ENCODE data around the gene EXOG.

EXOG gene

DNA sequence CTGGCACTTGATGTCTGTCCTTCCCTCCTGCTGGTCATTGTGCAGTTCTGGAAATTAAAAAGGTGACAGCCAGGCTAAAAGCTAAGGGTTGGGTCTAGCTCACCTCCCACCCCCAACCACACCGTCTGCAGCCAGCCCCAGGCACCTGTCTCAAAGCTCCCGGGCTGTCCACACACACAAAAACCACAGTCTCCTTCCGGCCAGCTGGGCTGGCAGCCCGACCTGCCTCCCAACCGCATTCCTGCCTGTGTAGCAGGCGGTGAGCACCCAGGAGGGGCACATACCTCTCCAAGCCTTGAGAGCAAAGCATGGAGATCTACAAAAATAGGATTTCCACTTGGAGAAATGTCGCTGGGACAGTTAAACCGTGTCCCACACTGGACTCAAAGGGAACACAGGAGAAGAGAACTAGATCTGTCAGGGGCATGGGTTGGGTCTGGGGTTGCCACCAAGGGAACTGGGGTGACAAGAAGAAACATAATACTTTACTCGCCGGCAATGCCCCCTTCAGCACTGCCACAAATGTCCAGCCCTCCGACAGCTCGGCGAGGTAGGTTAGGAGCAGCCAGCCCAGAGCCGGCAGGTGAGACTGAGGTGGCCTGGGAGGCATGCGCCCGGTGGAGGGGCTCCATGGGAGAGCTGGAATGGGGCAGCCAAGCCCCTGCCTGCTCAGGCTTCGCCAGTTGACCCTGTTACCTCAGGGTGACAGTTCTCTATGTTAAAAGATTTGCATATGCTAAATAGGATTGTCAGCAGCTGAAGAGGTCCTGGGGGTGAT, 52.2 kb downstream of the EXOG start:
- DNase-seq = no peak

DNA sequence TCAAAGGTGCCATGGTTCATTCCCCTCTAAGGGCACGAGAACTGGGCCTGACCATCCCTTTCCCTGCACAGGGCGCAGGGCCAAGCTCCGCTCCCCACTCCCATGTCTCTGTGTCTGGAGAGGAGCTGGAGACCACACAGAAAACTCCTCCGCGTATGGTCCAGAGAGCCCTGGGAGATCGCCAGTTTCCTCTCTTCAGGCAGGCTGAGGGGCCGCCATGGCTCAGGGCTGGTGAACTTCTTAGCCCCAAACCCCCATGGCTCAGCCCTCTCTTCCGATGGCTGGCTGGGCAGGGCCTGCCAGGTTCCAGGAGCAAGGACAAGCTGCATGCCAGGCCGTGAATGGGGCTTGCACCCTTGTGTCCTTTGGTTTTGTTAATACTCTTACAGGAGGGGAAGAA, 52.9 kb downstream of the EXOG start:
- no peak for DNase-seq

DNA sequence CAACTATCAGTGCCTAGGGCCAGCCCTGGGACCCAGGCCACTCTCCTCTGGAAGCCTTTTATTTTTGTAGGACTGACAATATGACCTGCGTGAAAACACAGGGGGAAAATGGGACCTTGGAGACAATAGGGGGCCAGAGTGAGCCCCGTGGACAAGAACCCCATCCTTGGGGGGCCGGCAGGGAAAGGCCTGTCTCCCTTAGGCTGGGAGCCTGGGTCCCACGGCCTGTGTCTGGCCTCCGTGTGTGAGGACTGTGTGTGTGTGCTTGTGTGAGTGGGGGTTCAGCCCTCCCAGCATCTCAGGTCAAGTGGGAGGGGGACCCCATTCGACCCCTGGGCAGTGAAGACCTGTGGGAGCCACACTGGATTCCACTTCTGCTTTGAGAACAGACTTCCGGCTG, 53.3 kb downstream of the EXOG start:
- DNase-seq = no peak

DNA sequence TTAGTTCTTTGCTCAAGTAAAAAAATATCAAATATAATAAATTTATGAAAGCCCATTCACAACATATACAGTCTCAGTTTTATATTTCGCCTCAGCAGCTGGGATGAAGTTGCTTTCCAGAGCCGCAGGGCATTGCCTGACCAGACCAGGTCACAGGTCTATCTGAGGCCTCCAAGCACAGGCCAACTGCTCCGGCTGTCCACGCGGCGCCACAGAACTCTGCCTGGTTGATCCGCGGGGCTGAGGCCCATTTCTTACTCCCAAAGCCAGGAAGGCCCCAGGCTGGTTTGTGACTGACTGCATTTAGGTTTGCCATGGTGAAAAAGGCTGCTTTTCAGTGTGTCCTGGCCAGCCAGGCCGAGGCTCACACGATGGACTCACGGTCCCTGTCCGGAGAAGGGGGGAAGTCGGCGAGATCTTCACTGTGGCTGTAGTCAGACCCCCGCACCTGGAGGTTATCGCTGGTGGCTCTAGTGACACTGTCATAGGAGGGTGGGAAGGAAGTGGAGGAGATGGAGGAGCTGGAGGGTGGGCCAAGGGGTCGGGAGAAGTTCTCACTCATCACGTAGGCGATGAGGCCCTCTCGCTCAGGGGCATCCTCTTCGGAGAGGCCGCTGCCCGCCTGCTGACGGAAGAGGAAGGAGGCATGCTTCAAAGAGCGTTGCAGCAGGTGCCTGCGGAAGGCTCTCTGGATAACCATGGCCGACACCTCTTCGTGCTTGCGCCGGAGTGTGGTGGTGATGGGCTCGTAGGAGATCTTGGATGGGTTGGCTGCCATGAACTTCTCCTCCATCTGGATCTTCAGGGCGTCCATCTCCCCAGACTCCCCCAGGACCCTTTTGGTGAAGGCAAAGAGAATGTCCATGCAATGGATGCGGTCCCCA, 54.1 kb downstream of the EXOG start:
- no peak for DNase-seq

DNA sequence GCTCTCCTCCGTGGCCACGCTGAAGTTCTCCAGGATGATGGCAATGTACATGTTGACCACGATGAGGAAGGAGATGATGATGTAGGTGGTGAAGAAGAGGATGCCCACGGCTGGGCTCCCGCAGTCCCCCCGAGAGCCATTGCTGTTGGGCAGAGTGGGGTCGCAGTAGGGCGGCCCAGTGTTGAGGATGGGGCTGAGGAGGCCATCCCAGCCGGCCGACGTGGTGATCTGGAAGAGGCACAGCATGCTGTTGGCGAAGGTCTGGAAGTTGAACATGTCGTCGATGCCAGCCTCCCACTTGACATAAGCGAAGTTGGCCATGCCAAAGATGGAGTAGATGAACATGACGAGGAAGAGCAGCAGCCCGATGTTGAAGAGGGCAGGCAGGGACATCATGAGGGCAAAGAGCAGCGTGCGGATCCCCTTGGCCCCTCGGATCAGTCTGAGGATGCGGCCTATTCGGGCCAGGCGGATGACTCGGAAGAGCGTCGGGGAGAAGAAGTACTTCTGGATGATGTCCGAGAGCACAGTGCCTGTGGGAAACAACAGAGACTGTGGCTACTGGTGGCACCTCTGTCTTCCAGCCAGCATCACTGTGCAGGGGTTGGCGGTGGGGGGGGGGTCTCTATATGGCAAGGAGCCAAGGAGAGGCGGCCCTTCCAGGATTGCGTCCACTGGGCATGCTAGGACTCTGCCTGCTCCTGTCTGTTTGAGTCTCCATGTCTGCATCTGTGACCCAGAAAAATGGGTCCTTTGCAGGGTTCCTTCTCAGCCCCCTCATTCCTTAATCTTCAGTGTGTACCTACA, 55.1 kb downstream of the EXOG start:
- no peak for DNase-seq

DNA sequence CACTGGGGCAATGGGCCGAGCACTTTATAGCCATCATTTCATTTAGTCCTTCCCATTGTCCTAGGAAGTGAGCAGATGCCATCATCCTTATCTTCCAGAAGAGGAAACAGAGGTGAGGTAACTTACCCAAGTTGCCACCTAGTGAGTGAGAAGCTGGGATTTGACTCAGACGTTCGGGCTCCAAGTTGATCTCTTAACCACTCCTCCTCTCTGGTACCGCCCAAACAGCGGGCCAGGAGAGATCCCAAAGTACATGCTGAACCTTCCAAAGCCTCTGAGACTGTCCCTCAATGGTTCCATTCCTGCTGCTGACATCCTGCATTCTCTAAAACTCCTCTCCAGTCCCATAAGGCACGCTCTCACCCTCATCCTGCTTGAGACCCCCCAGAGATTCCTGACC, 56.2 kb downstream of the EXOG start:
- no peak for DNase-seq

DNA sequence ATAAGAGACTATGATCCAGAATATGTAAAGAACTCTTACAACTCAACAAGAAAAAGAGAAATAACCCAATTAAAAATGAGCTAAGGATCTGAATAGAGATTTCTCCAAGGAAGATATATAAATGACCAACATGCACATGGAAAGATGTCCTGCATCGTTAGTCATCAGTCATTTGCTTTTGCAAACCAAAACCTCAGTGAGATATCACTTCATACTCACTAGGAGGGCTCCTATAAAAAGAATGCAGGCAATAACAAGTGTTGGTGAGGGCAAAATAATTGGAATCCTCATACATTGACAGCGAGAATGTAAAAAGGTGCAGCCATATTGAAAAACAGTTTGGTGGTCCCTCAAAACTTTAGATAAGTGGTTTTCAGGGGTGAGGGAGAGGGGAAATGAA, 56.9 kb downstream of the EXOG start:
- no peak for DNase-seq

DNA sequence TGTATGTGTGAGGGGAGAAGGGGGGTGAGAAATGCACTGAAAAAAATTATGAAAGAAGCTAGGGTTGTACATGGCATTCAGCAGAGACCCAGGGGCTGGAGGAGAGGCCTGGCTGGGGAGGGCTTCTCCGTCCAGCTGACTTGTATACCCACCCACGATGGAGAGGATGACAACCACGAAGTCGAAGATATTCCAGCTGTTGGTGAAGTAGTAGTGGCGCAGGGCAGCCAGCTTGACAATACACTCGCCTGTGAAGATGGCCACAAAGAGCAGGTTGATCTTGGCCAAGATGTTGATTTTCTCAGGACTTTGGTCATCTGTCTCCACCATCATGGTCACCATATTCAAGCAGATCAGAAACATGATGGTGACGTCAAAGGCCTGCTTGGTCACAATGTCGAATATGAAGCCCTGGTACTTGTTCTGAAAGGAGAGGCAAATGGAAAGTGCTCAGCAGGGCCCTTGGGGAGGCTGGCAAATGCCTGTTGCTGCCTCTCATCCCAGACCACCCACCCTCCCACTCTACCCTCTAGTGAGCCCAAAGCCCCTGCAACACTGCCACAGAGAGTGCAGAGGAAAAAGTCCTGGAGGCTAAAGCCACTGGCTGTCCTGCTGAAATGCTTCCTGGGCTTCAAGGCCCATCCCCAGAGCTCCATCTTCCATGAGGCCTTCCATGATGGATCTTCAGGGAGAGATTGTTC, 58.1 kb downstream of the EXOG start:
- no peak for DNase-seq

DNA sequence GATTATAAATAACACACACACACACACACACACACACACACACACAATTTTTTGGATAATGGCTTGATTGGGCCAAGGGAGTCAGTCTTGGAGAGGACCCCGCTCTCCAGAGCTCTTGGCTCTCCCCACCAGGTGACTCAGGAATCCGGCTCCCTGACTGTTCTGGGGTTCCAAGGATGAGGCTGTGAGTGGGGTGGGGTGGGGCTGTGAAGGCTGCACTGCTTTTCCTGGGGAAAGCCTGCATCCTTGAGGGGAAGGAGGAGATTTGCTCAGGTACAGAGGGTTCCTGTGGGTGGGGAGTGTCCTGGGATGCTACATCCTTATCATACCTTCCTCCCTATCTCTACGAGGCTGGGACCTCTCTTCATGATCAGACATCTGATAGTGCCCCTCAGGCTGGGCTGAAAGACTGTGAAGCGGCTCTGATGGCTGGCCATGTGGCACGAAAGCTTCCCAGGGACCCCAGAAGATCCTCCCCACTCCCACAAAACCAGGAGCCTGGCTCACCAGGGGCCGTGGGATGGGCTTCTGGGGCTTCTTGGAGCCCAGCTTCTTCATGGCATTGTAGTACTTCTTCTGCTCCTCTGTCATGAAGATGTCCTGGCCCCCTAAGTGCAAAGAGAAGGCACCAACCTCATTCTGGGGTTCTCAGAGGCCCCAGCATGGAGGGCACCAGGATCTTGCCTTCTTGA, 59.2 kb downstream of the EXOG start:
- no peak for DNase-seq

DNA sequence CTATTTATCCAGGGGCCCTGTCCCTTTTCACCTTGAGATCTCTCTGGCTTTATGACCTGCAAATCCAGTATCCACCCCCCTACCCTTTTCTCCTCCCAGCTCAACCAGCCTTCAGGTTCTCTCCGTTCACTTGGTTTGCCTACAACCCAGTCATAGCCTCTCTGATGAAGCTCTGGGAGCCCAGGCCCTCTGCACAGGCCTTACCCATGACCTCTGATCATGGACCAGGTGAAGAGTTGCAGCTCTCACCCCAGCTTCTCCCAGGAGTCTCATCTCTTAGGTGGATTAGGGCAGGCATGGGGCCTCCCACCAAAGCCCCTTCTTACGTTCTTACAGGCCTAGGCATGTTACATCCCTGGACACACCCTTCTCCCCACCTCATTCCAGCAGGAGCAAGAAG, 59.8 kb downstream of the EXOG start:
- DNase-seq = no peak

DNA sequence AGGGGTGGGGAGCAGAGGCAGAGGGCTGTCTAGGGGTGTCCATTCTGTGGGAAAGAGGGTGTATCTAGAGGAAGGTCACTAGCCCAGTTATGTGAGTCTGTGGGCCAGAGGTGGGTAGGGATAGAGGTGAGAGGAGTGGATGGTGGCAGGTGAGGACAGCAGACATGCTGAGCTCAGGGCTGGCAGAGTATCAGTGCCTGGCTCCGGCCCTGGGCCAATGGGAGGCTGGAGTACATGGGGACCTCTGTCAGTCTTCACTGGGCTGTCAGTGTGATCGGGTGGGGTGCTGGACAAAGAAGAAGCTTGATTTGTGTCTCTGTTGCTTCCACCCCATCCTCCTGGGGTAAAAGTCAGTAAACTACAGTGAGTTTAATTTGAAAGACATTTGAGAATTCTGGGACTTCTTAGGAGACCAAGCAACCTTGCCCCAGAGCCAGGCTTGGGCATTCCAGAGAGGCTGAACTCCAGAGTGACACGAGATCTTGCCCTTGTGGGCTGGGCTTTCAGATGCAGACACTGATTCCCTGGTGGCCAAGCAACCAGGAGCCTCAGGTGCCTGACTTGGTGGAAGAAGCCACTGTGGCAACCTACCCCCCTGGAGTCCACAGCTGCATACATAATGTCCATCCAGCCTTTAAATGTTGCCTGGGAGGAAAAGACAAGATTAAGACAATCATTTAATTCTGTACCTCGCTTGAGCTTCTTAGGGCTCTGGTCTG, 60.7 kb downstream of the EXOG start:
- no peak for DNase-seq

DNA sequence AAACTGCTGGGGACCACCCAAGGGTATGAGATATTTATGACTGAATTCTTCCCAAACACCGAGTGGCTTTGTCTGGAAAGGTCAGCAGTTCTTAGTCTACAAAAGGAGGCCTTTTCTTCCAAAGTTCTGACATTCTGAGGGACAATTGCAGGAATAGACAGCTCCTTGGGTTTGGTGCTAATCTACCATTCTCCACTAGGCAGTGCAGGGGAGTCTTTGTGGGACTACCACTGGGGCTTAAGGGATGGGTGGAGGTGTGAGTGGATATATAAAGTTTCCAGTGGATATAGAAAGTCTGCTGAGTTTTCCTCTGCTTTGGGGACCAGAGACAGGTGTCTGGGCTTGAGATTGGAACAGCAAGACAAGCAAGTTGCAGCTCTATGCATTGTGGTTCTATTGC, 62.7 kb downstream of the EXOG start:
- no peak for DNase-seq

DNA sequence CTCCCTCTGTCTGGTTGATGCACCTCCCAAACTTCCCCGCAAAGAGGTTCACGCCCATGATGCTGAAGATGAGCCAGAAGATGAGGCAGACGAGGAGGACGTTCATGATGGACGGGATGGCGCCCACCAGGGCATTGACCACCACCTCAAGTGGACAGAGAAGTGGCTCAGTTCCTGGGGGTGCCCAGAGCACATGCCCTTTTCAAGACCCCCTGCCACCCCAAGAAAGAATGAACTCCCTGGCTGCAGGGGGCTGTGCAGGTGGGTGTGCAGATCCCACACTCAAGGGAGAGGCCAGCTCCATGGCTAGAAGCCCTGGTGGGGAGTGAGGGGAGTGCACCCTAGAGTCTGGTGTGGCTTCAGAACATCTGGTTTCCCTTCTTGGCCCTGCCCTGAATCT, 64.1 kb downstream of the EXOG start:
- DNase-seq = no peak

DNA sequence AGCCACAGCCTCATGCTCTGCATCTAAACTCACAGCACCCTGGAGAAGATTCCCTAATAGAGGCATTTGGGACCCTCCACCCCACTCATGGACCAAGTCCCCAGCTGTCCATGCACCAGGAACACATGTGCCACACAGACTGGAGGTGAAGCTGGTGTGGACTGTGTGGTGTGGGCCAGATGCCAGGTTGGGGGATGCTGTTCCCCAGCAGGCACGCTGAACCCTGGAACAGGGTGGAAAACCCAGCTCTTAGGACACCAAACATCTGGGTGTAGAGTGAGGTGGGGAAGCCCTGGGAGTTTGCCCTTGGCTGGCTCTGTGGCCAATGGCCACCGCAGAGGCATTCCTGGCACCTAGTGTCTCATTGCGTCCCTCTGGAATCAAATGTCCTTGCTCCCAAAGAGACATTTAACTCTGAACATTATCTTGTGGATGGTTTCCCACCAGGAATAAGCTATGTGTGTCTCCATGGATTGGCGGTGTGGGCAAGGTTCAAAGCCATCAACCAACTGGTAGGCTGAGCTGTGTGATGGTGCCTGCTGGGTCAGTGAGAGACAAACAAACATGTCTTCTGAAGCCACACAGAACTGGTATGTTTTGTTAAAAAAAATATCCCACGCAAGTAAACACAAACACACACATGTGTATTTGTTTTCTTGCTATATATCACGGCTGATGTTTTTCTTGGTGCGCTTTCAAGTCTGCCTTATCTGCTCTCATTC, 65.0 kb downstream of the EXOG start:
- DNase-seq = no peak

DNA sequence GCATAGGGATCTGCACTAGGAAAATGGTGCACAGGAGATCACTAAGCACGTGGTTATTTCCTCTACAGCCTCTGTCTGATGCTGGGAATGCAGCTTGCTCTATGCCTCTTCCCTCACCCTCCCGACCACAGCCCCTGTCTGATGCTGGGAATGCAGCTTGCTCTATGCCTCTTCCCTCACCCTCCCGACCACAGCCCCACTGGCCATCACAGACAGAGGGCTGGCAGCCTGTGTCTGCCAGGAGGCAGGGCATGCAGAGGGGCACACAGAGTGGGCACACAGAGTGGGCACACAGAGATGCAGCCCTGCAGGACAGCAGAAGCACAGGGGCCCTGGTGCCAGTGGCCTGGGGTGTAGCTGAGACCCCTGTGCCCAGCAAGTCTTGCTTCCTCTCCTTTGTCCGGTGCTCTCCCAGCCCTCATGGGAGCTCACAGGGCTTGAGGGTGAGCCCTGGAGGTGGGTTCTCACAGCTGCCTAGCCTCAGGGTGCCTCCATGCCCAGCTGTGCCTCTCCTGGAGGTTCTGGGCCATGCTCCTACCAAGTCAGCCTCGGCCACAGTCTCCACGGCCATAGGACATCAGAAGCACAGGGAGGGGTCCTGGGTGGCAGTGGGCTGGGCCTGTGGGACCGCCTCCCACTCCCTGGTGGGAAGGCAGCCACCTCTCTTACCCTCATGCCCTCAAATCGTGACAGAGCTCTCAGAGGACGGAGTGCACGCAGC, 65.8 kb downstream of the EXOG start:
- no peak for DNase-seq

DNA sequence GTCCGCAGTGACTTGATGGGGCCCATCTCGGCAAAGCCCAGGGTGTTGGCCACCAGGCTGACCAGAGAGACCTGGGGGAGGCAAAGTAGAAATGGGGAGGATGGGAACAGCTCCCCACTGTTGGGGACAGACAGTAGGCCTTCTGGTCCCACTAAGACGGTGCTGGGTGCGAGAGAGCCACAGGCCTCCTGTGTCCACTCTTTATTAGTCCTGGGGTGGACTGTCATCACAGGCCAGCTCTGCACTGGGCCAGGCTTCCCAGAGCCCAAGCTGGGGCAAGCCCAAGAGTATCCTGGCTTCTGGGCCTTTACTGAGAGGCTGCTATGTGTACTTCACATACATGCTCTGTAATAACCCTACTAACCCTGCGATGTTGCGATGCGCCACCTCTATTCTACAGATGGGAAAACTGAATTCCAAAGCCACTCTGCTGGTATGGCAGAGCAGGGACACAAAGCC, 66.4 kb downstream of the EXOG start:
- no peak for DNase-seq

DNA sequence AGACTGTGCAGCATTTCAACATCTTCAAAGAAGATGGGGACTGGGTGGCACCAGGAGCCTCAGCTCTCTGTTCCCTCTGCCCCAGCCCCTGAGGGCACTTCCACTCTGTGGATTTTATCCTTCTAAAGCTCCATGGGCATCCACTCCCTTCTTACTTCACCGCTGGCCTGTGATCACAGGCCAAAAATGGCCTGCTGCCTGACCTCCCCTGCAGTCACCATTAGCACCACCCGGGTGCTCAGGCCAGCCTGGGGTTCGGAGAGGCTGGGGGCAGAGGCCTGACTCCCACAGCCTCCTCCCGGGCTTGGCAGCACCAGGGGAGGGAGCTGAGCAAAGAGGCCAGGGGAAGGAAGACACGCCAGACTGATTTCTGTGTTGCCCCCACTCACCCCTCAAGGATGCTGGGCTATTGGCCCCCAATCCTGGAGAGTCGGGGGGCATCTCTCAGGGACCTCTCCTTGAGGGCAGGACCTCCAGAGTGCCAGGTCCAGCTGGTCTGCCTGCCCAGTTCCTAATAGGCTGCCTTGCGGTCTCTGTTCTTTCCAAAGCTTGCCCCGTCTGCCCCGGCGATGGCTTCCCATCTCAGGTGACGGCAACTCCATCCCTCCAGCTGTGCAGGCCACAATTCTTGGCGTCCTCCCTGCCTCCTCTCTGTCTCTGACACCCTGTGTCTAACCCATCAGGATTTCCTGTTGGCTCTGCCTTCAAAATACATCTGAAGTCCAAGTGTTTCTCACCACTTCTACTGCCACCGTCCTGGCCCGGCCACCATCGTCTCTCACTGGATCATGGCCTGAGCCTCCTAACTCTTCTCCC, 67.1 kb downstream of the EXOG start:
- no peak for DNase-seq

DNA sequence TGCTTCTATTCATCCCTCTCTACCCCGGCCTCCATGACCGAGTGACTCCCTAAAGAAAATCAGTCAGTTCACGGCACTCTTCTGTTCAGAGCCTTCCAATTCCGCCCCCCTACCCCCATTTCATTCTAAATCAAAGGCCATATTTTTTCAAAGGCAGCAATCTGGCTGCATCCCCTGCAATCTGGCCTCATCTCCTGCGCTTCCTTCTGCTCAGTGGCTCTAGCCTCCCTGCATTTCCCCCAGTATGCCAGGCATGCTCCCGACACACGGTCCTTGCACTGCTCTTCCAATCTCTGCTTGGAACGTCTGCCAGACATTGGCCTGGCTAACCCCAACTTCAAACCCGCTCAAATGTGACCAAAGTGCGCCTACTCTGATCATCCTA, 67.7 kb downstream of the EXOG start:
- no peak for DNase-seq

All from T-helper 1 cell (primary cell).